Medulla oblongata (tissue), 1 donor: ENCODE results near the gene CFAP46.
"Not testable (repeated sequence)": the region's sequence is repeated elsewhere in the genome, so short reads cannot be mapped to it uniquely, and the experiment has no call there.

Experiments
- DNase-seq: peaks from one replicate; pipeline ENCODE4 v3.0.0-alpha.2; 2015; ENCODE audit errors: extremely low spot score

CFAP46 gene

GRCh38 chr10:132844069-132844809 lies 98.1 kb downstream of the CFAP46 start:
- no peak for DNase-seq

GRCh38 chr10:132843276-132843675 lies 99.1 kb downstream of the CFAP46 start:
- DNase-seq, result not testable (repeated sequence)

- DNase-seq, result no peak
Observed at GRCh38 chr10:132842397-132842796, 100.0 kb downstream of the CFAP46 start.

GRCh38 chr10:132841615-132841975 lies 100.8 kb downstream of the CFAP46 start:
- no peak for DNase-seq

GRCh38 chr10:132840698-132841614 lies 101.4 kb downstream of the CFAP46 start:
- no peak for DNase-seq

- DNase-seq, result no peak
Observed at GRCh38 chr10:132839061-132839460, 103.3 kb downstream of the CFAP46 start.

- DNase-seq, result no peak
Observed at GRCh38 chr10:132838346-132838970, 103.9 kb downstream of the CFAP46 start.

- DNase-seq, result no peak
Observed at GRCh38 chr10:132837905-132838304, 104.5 kb downstream of the CFAP46 start.

- DNase-seq, result peak; percentile 48
Observed at GRCh38 chr10:132836832-132837540, 105.4 kb downstream of the CFAP46 start.

GRCh38 chr10:132836248-132836831 lies 106.0 kb downstream of the CFAP46 start:
- DNase-seq, result peak; percentile 20

GRCh38 chr10:132835848-132836233 lies 106.5 kb downstream of the CFAP46 start:
- no peak for DNase-seq

- DNase-seq, result no peak
Observed at GRCh38 chr10:132834891-132835847, 107.2 kb downstream of the CFAP46 start.

GRCh38 chr10:132834311-132834761 lies 108.0 kb downstream of the CFAP46 start:
- no peak for DNase-seq

- no peak for DNase-seq
Observed at GRCh38 chr10:132833421-132834111, 108.8 kb downstream of the CFAP46 start.

- DNase-seq, result no peak
Observed at GRCh38 chr10:132832186-132832969, 110.0 kb downstream of the CFAP46 start.

GRCh38 chr10:132829403-132829802 lies 113.0 kb downstream of the CFAP46 start:
- no peak for DNase-seq

GRCh38 chr10:132828681-132829080 lies 113.7 kb downstream of the CFAP46 start:
- DNase-seq, result no peak

- no peak for DNase-seq
Observed at GRCh38 chr10:132827861-132828539, 114.4 kb downstream of the CFAP46 start.
